NCI-H510A (cell line): ENCODE data around the gene LRRC38.
"Not testable (repeated sequence)": the region's sequence is repeated elsewhere in the genome, so short reads cannot be mapped to it uniquely, and the experiment has no call there.

ENCODE experiments used
- DNase-seq: peaks from one replicate; lab custom pipeline; 2025; lab: John Stamatoyannopoulos, UW

Gene LRRC38

GRCh38 chr1:13462682-13463081, 51.1 kb downstream of the LRRC38 start:
- no peak for DNase-seq

GRCh38 chr1:13461977-13462376, 51.8 kb downstream of the LRRC38 start:
- DNase-seq = no peak

- DNase-seq = no peak
These were observed 56.8 kb downstream of the LRRC38 start for GRCh38 chr1:13456904-13457532.

GRCh38 chr1:13451399-13451965, 62.3 kb downstream of the LRRC38 start:
- no peak for DNase-seq

- DNase-seq = no peak
These were observed 63.6 kb downstream of the LRRC38 start for GRCh38 chr1:13450204-13450603.

GRCh38 chr1:13443335-13443979, 70.3 kb downstream of the LRRC38 start:
- no peak for DNase-seq

- DNase-seq = not testable (repeated sequence)
These were observed 74.6 kb downstream of the LRRC38 start for GRCh38 chr1:13439104-13439783.

- no peak for DNase-seq
These were observed 78.3 kb downstream of the LRRC38 start for GRCh38 chr1:13435458-13435857.

- DNase-seq = not testable (repeated sequence)
These were observed 80.0 kb downstream of the LRRC38 start for GRCh38 chr1:13433694-13434358.

GRCh38 chr1:13432251-13432650, 81.6 kb downstream of the LRRC38 start:
- DNase-seq = no peak

- DNase-seq = no peak
These were observed 83.3 kb downstream of the LRRC38 start for GRCh38 chr1:13430495-13430894.
